A673 (cell line): ENCODE data around the gene FBXO15. TPM values are rescaled to one million over a fixed set of nuclear protein-coding genes. Genes with fewer than 3 reads are reported as not detected.

ENCODE experiments used
- BruUV-seq: library from RNA; stranded (reverse); fragments of 400-500 nt; replicated peaks from 2 replicates; lab custom pipeline; 2021; lab: Mats Ljungman, UMichigan
- CTCF ChIA-PET: fragments of 300-600 bp; sonication (Branson Sonifier 250); formaldehyde crosslinking; loops from one replicate; lab custom pipeline; 2022; ENCODE audit warnings: antibody characterized with exemption; lab: Charles Lee
- POLR2A ChIA-PET: fragments of 300-600 bp; sonication (Branson Sonifier 250); formaldehyde crosslinking; loops from one replicate; lab custom pipeline; 2022; ENCODE audit warnings: antibody characterized with exemption; ENCODE audit not compliant: low non-redundant PET; lab: Charles Lee
- DNase-seq: peaks from one replicate; pipeline ENCODE4 v3.0.0-alpha.2; 2015; ENCODE audit warnings: low spot score
- H3K27ac ChIP-seq: fragments of 200-600 bp; sonication (generic); 2 replicates; pipeline ENCODE4 v1.5.1; 2016; ENCODE audit warnings: mixed run types, low read depth, mild to moderate bottlenecking, mixed read lengths, antibody characterized with exemption, low read length; ENCODE audit not compliant: poor library complexity, severe bottlenecking
- H3K27me3 ChIP-seq: fragments of 200-600 bp; sonication (generic); replicated peaks from 2 replicates; pipeline ENCODE4 v1.6.1; 2017; ENCODE audit warnings: mixed run types, low read depth, mild to moderate bottlenecking, mixed read lengths, antibody characterized with exemption, low read length; ENCODE audit not compliant: insufficient read depth, poor library complexity
- H3K36me3 ChIP-seq: fragments of 200-600 bp; sonication (generic); 2 replicates; pipeline ENCODE4 v1.6.1; 2016; ENCODE audit warnings: mixed run types, mild to moderate bottlenecking, mixed read lengths, antibody characterized with exemption, low read length; ENCODE audit not compliant: insufficient read depth, poor library complexity, severe bottlenecking
- H3K4me1 ChIP-seq: fragments of 200-600 bp; sonication (generic); 2 replicates; pipeline ENCODE4 v1.6.1; 2017; ENCODE audit warnings: mixed run types, mild to moderate bottlenecking, mixed read lengths, antibody characterized with exemption, low read length; ENCODE audit not compliant: insufficient read depth, poor library complexity, severe bottlenecking
- H3K4me3 ChIP-seq: fragments of 200-600 bp; sonication (generic); 2 replicates; pipeline ENCODE4 v1.5.1; 2016; ENCODE audit warnings: low read depth, mixed run types, mild to moderate bottlenecking, mixed read lengths, low read length; ENCODE audit not compliant: poor library complexity, severe bottlenecking
- H3K9me3 ChIP-seq: fragments of 200-600 bp; sonication (generic); 2 replicates; pipeline ENCODE4 v1.6.1; 2016; ENCODE audit warnings: mixed run types, low read depth, mild to moderate bottlenecking, mixed read lengths, antibody characterized with exemption, low read length; ENCODE audit not compliant: poor library complexity, severe bottlenecking
- EZH2 ChIP-seq: fragments of 200-600 bp; sonication (generic); IDR thresholded peaks from 2 replicates; pipeline ENCODE4 v1.6.1; 2017; ENCODE audit warnings: borderline replicate concordance, low read depth, mild to moderate bottlenecking, mixed read lengths, antibody characterized with exemption, low read length; ENCODE audit not compliant: poor library complexity, severe bottlenecking
- intact Hi-C: fragments of 100-400 bp; cut with micrococcal nuclease; formaldehyde crosslinking; loops from one replicate; pipeline ENCODE4 v1.10.0; 2022; ENCODE audit not compliant: unreplicated experiment
- total RNA-seq: library from RNA; stranded (reverse); gene quantifications from 2 replicates; pipeline ENCODE4 v1.2.3, GENCODE V29; 2021
- TF ChIP-seq, protein P1 (sequence below): fragments of 300-800, 200-600 bp; sonication (generic); conservative IDR thresholded peaks from 2 replicates; pipeline ENCODE4 v1.5.1; 2017; ENCODE audit warnings: low read depth, mild to moderate bottlenecking, antibody characterized with exemption, low read length, moderate library complexity, mixed read lengths

The FBXO15 gene
- total RNA-seq, 1 experiment from 2014 or later = 2.4 TPM

DNA sequence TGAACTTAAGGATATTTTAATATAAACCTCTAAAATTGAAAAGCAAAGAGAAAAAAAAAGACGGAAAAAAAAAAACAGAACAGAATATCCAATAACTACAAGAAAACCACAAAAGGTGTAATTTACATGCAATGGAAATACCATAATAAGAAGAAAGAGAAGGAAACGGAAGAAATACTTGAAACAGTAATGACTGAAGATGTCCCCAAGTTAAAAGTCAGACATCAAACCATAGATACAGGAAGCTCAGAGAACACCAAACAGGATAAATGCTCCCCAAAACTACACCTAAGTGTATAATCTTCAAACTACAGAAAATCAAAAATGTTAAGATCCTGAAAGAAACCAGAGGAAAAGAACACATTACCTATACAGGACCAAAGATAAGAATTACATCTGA lies 39.2 kb downstream of the FBXO15 start:
- TF ChIP-seq, protein P1, sequence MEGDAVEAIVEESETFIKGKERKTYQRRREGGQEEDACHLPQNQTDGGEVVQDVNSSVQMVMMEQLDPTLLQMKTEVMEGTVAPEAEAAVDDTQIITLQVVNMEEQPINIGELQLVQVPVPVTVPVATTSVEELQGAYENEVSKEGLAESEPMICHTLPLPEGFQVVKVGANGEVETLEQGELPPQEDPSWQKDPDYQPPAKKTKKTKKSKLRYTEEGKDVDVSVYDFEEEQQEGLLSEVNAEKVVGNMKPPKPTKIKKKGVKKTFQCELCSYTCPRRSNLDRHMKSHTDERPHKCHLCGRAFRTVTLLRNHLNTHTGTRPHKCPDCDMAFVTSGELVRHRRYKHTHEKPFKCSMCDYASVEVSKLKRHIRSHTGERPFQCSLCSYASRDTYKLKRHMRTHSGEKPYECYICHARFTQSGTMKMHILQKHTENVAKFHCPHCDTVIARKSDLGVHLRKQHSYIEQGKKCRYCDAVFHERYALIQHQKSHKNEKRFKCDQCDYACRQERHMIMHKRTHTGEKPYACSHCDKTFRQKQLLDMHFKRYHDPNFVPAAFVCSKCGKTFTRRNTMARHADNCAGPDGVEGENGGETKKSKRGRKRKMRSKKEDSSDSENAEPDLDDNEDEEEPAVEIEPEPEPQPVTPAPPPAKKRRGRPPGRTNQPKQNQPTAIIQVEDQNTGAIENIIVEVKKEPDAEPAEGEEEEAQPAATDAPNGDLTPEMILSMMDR = no peak
- no peak for TF ChIP-seq EZH2
- Histone ChIP-seq H3K9me3 (no peaks in the 10 kb centered on the region), H3K4me1 (no peaks in the 10 kb centered on the region), H3K4me3 (no peak overlapping the region), H3K27me3 (no peaks in the 10 kb centered on the region), H3K36me3 (no peaks in the 10 kb centered on the region), H3K27ac (no peak overlapping the region)
- DNase-seq = no peak
- ChIA-PET CTCF (no interaction called here), POLR2A (no interaction called here)
- intact Hi-C loops = no loop called here
- no TSS peak for BruUV-seq

DNA sequence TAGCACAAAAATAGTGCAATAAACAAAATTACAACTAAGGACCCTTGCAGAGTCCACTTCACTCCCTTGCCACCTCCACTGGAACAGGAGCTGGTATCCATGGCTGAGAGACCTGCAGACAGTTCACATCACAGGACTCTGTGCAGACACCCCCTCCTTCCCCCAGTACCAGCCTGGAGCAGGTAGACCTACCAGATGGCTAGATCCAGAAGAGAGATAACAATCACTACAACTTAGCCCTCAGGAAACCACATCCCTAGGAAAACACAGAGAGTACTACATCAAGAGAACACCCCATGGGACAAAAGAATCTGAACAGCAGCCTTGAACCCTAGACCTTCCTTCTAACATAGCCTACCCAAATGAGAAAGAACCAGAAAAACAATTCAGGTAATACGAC lies 49.8 kb downstream of the FBXO15 start:
- POLR2A ChIA-PET = no interaction called here
- CTCF ChIA-PET = no interaction called here

DNA sequence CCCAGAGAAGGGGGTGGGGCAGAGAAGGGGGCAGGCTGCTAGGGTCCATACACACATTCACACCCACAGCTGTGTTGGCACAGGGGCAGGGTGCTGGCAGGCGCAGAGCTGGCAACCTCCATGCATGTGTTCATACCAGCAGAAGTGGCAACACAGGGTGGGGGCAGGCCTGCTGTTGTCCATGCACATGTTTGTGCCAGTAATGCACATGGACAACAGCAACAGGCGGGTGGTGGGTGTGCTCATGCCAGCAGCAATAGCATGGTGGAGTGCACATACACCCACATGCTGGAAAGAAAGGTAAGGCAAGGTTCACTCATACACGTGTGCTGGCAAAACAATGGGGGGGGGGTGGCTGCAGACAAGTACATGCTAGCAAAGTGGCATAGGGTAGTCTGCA lies 54.7 kb downstream of the FBXO15 start:
- Histone ChIP-seq H3K4me3 (no peak overlapping the region), H3K36me3 (no peaks in the 10 kb centered on the region), H3K4me1 (no peaks in the 10 kb centered on the region), H3K27ac (no peak overlapping the region), H3K9me3 (no peaks in the 10 kb centered on the region), H3K27me3 (no peaks in the 10 kb centered on the region)
- no peak for DNase-seq
- no TSS peak for BruUV-seq
- CTCF ChIA-PET = interaction anchor here (0.6 kb wide), 1 partner anchor 62 kb away, joined by 3 read pairs; no protein-coding TSS in a partner anchor
- POLR2A ChIA-PET = no interaction called here
- intact Hi-C loops = no loop called here
- TF ChIP-seq EZH2 = no peak
- TF ChIP-seq, protein P1 = no peak

More for the DNA sequence above, 49.8 kb downstream of the FBXO15 start:
- no TSS peak for BruUV-seq
- Histone ChIP-seq H3K27ac (no peak overlapping the region), H3K36me3 (no peaks in the 10 kb centered on the region), H3K4me1 (no peaks in the 10 kb centered on the region), H3K27me3 (no peaks in the 10 kb centered on the region), H3K4me3 (no peak overlapping the region), H3K9me3 (no peaks in the 10 kb centered on the region)
- intact Hi-C loops = no loop called here
- no peak for DNase-seq
- TF ChIP-seq EZH2 = no peak

DNA sequence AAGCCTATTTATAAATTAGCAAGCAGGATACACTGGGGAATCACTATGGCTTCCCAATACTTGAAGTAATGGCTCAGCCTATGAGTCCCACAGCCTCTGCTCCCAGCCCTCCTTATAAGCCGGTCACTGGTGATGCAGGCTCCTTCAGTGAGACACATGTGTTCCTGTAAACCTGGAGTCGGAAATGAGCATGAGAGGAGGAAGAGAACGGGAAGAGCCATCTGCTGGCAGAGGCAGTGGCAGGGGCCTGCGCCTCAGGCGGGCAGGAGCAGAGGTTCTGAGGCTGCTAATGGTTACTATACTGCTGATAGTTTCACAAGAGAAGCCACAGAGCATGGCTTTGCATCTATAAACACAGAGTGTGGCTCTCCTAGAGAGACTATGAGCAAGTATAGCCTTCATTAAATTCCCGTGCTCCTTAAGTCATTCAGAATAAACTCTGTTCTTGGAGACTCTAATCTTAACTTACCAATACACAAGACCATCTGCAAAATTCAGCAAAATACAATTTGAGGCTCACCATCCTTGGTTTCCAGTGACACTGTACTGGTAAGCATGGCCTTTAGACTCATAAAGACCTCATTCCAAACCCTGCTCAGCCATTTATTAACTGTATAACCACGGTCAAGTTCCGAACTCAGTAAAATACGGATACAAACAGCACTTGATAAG lies 63.3 kb downstream of the FBXO15 start:
- DNase-seq = no peak
- ChIA-PET CTCF (no interaction called here), POLR2A (no interaction called here)
- Histone ChIP-seq H3K4me1 (no peaks in the 10 kb centered on the region), H3K27me3 (no peaks in the 10 kb centered on the region), H3K9me3 (no peaks in the 10 kb centered on the region), H3K36me3 (no peaks in the 10 kb centered on the region), H3K27ac (no peak overlapping the region), H3K4me3 (no peak overlapping the region)
- TF ChIP-seq, protein P1 = no peak
- TF ChIP-seq EZH2 = no peak
- BruUV-seq = no TSS peak
- intact Hi-C loops = no loop called here
